IPS-NIHi11 (cell line): ENCODE data around the gene HOXA11.

Experiments used
- DNase-seq: peaks from one replicate; pipeline ENCODE4 v3.0.0; 2012; ENCODE audit warnings: mixed read lengths, low spot score

The HOXA11 gene

DNA sequence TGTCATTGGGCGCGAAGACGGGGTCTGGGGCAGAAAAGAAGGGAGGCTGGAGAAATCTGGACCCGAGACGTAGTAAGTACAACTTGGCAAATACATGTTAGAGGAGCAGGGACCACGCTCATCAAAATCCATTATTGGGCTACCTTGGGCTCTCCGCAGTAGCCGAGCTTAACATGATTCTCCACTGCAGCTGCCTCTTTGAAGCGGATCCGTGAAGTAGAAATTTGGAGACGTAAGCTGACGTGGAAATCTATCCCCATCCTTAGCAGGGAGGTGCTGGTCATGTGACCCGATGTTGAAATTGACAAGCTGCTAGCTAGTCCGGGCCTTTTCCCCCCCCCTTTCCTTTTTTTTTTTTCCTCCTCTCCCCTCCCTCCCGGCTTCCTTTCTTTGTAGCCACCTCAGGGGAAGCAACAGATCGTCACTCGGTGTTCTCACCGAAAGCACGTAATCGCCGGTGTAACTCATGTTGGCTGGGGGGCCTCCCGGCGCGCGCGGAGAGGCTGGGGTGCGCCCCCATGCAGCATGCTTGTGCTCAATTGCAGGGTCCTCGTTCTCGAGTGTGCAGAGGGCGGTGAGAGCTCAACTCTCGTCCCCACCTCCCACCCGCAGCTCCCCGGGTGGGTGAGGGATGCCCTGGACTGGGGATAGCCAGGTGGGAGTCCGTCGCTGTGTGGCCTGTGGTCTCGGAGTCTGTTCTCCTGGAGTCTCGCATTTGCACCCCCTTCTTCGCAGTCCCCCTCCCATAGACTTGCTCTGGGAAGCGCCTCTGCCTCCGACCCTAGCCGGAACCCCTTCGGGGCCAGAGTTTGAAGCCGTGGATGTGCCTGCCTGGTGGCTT, at the start of gene HOXA11:
Gene HOXA11 (minus strand): TSS at position 220 of the 841 bp plus-strand sequence. CDS start 88 bp downstream, at position 132.
- DNase-seq = no peak

DNA sequence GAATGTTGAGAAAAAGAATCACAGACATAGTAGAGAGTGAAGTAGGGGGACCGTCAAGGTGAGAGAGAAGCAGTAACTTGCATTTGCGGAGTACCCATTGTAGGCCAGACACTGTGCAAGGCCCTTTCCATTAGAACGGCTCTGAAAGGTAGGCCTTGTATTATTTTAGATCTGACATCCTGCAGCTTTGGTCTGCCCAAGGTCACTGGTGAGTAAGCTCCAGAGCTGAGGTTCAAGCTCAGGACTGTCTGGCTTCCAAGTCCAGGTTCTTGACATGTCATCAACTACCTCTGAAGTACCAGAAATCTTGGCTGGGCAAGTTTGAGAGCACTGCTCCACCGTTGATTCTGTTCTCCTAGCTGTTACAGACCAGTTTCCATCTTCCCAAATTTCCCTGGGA, 44.4 kb upstream of the HOXA11 start:
- no peak for DNase-seq

DNA sequence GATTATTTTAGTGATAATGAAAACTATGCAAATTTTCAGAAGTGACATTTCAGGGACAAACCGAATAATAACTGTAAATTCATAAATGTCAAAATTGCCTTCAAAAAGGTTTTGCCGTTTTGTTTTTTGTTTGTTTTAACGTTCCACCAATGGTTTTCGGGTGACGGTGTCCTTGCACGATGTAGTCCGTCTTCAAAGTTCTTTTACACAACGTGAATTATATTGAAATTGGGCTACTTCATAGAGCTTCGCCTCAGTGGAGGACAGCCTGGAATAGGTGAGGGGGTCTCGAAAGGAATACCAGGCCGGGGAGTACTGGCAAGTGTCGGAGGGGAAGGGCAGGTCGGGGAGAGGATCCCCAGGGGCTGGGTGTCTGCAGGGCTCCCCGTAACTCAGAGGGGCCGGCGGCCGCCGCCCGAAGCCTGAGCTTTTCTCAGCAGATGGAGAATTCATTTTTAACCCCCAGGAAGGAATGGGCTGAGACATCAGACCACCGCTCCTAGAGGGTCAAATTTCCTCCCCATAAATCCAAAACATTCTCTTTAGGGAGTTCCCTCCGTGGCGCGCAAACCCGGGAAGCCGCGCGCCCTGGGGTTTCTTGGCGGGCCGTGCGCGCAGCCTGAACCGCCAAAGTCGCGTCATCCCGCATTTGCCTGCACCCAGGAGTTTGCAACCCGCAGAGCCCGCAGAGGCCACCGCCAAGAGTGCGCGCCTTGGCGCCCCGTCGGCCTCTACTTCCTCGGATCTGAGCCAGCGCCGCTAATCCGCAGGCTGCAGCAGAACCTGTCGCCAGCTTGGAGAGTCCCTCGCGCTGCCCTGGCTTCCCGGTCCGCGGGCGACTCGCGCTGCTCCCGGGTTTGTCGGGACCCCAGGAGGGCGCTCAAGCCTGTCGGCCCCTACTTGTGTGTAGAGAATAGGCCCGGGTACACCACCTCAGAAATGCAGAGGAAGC, 40.2 kb upstream of the HOXA11 start:
- peak; percentile 62 for DNase-seq

DNA sequence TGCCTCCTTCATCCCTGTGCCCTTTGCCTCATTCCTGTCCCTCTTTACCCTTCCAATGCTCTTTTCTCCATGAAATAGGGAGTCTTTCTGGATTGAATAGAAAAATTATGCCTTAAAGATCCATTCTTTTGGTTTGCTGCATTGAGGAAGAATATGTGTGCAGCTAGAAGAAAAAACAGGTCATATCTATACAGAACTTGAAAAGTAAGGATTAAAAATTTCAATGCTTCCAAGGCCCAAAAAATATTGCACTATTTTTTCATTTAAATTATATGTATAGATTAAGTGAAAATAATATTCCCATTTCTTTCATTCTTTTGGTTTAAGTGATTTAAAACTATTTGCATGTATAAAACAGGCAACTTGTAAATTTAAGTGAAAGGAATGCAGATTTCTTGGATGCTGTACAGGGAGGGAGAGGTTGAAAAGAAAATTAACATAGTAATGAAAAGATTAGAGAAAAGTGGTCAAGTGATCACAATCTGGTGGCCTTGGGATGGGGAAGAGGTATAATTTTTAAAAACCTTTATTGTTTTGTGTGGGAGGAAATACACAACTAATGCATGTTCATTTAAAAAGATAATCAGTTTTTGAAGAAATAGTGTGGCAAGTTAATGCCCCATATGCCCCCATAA, 39.0 kb upstream of the HOXA11 start:
- DNase-seq = no peak

DNA sequence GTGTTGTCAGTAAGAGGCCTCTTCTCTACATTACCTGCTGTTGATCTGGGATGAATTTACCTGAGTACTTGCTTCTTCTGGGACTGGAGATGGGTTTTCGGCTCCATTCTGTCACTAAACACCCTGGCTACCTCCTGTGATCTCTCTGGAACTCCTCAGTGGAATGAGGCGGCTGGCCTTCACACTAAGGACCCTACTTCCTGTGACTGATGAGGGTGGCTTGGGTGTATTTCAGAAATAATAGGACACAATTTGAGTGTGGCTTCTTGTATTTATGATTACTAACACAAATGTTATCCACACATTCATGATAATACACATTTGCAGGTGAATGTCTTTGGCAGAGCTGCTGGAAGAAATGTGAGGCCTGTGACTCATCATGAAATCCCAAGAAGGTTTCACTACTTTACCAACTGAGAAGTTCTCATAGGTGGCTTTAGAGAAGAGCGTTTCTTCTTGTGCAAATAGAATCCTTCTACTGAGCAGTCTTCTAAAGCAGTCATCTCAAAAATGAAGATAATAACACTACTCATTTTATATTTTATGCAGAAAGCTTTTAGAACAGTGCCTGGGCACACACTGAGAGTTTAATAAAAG, 36.3 kb upstream of the HOXA11 start:
- DNase-seq = no peak

DNA sequence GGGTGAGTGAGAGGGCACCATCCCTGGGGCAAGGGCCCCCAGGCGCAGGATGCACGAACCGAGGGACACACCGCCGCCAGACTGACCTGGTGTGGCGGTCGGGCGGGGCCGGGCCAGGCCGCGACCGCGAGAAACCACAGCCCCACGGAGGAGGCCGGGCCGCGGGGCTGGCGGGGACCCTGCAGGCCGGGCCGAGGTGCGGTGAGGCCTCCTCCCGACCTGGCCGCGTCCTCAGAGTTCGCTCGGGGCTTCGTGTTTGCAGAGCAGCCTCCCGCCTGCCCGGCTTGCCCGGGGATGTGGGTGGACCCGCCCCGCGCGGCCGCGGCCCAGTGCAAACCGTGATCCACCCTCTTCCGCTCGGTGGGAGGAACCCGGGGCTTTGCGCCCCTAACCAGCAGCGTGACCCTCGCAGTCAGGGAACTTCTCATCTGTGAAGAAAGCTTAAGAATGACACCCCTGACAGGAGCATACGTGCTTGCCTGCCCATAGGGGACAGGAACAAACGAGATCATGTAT, 35.5 kb upstream of the HOXA11 start:
- DNase-seq = no peak

DNA sequence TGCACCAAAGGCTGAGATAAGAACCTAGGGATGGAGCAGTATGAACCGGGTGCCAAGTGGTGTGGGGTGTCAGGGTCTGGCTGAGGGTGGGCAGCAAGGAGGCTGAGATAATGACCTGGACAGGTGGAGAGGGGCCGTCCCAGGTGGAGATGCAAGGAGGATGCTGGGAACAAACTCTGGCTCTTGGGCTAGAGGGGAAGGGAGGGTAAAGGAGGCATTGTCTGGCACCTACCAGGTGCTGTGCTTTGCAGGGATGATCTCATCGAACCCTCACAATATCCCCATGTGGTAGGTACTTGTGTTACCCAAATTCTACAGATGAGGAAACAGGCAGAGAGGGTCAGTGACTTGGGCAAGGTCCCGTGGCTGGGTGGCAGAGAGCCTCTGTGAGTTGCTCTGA, 34.8 kb upstream of the HOXA11 start:
- no peak for DNase-seq

DNA sequence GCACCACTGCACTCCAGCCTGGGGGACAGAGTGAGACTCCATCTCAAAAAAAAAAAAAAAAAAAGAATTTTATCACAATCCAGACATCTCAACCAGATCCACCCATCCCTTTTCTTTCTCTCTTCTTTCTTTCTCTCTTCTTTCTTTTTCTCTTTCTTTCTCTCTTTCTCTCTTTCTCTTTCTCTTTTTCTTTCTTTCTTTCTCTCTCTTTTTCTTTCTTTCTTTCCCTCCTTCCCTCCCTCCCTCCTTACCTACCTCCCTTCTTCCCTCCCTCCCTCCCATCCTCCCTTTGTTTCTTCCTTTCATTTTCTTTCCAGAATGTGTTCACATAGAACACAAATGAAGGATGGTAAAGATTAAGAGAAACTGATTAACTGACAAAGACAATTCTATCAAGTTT, 32.9 kb upstream of the HOXA11 start:
- no peak for DNase-seq

DNA sequence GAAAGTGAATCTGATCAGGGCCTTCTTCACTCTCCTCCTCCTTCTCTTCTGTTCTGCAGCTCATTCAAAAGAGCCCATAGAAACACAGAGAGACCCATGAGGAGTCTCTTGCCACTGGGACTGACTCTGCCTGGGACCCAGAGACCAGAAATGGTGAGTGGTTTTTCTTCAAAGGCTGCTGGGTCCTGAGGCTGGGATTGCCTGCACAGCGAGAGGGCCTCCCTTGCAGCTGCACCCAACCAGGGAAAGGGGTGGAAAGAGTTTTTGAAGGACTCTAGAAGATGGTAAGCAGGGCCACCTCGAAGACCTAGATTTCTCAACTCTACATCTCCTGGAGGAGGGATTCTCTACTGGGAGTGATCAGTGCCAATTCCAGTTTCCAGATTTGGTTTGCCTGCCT, 30.3 kb upstream of the HOXA11 start:
- no peak for DNase-seq

DNA sequence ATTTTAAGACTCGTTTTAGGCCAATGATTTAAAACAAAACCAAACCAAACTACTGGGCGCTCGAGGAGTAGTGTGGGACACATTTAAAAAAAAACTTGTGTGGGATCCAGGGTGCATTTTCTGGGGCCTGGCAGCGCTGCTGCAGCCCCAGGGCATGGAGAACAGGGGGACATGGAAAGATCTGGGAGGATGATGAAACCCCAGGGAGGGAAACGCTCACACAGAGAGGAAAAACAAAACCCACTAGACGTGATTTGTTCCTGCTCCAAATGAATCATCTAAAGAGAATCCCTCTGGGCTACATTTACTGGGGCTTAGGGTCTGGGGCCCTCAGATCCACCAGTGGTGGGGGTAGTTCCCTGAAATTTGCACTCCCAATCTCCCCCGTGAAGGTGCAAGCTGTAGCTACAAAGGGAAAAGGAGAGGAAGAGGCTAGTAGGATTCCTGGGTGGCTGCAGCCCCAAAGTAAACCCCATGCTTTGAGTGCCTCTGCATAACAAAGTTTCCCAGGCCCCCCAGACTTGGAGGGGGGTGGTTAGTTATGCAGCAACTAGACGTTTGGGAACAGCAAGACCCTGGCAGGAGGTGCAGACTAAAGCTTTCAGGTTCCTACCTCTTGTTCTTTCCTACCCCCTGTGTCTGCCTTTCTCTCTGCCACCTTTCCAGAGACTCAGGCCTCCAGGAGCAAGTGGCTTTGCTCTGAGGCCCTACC, 29.4 kb upstream of the HOXA11 start:
- no peak for DNase-seq

DNA sequence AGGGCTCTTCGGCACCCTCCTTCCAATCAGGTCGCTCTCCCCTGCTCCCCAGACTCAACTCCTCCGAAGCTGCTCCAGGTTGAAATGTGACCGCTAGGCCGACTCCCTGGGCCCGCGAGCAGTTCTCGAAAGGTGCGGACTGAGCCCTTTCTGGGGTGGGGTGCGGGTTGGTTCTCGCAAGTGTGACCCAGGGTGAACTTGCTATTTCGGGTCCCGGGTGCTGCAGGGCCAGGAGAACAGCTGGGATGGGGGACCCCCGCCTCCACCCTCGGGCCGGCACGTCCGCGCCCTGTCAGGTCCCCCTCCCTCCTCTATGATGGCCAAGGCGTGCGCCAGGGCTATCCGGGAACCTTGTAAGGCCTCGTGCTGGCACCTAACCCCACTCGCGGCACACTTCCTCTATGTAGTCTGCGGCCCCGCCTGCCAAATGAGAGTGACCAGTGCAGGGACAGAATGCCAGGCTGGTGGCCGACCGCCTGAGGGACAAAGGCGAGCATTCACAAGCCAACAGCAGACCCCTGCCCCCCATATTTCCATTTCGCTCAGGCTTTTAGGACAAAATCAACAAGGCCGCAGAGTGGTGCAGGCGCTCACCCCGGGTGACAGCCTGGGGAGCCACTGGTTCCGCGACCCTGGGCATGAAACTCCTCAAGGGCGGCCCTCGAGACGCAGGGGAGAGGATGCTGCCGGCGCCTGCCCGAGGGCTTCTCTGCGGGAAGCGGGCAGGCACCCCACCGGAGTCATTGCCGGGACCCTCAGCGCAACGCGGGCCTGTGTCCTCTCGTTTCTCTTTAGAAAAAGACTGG, 28.6 kb upstream of the HOXA11 start:
- peak; percentile 27 for DNase-seq

DNA sequence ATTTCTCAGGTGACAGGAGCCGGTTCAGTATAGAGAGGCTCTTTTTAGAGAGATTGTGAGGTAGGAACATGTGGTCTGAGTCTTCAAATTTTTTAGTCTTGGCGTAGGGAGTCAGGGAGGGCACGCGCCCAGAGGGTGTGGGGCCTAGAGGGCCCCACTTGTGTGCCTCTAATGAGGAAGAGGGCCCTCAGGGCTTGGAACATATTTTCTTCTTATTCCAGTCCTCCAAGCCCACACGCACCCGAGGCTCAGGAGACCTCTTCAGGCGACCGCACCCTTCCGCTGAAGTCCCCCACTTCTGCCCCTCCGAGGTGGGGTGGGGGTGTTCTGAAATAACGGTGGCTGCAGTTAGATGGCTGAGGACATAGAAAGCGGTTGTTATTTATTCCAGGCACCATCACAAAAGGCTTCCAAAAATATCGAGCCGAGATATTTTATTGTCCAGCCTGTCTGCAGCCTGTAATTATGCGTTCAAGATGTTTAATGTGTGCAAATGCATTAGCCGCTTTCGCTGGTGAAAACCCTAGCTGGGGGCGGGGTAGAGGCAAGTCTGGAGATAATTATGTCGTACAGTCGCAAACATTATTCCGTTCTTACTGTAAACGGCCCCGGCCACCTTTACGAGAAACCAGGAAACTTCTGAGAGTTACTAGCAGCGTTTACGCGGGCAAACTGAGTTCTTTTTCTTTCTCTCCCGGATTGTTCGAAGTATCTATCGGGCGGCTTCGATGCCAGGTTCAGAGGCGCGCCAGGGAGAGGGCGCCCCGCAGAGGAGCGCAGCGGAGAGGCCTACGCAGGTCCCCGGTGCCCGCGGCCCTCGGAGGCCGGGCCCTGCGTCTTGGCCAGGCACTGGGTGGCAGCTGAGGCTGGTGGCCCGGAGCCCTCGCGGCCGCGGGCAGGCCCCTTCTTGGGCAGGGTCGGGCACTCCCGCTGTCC, 27.7 kb upstream of the HOXA11 start:
- DNase-seq = no peak

DNA sequence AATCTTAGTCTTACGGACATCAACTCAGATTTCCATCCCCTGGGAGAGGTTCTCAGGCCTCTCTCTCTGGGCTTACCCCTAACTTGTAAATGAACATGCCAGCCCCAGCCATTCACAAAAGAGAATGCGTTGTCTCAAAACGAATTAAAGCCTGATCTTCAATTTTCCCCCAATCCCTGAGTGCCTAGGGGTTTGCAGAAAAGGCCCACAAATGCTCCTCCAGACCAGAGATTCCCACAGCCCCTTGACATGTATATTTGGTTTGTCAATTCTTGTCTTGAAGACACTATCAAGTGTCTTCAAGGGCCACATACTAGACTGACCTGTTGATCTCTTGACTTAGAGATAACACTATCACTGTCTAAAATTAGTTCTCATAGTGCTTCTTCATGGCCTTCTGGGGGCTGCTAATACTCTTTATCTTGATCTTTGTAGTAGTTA, 26.8 kb upstream of the HOXA11 start:
- no peak for DNase-seq

DNA sequence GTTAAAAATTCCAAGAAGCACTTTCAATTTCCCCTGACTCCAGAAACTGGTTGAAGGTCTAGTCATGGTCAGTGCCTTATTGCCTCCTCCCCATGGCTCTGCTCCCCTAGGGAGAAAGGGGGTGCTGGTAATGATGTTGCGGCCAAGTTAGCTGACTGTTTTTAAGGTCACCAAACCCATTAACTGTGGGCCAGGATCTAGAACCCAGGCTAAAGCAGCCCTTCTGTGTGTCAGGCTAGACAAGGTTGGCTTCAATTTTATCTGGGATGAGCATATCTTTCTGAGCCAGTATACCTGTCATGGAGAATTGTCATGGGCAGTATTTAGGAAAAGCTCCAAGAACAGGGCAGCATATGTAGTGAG, 26.0 kb upstream of the HOXA11 start:
- DNase-seq = no peak

DNA sequence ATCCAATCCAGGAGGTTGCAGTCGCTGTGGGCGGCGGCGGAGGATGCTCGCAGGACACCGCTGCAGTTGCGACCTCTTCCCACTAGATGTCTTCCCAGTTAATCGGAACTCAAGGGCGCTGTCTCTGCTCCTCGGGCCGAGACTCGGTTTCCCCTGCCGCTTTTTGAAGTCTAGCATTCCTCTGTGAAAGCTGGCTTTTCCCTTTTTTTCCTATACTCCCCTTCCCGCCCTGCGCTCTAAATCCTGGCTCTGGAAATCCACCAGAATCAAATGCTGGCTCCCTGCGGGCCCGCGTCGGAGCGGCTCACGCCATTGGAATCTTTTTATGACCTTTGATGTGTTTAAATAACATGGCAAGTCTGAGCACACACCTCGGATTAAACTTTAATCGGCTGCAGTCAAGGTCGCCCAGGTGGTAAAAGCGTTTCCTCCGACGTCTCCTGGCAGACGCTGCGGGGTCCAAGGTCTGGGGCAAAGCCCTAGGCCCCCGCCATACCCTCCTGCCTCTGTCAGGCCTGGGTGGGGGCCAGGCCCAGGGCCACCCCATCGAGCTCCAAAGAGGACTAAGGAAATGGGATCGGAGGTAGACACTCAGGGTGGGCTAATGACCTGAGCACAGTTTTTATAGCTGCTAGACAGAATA, 25.5 kb upstream of the HOXA11 start:
- peak; percentile 73 for DNase-seq

DNA sequence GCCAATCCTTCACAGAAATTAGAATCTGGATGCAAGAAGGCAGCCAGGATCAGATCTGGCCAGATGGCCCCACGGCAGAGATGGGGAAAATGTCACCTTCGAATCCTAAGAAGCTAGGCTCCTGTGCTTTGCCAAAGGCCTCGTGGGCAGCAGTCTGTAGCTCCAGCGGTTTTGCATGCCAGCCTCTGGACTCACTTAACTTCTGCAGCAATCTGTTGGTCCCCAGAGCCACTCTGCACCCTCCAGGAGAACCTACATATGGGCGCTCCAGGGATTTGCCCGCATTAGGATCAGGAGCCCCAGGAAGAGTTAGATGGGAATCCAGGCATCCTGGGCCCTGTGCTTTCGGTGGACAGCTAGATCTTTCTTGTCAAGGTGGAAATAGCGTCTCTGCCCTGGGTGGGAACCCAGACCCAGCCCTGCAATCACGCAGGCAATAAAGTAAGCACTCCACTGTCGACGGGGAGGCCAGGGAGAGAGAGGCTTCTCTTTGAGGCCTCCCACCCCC, 25.0 kb upstream of the HOXA11 start:
- DNase-seq = no peak

DNA sequence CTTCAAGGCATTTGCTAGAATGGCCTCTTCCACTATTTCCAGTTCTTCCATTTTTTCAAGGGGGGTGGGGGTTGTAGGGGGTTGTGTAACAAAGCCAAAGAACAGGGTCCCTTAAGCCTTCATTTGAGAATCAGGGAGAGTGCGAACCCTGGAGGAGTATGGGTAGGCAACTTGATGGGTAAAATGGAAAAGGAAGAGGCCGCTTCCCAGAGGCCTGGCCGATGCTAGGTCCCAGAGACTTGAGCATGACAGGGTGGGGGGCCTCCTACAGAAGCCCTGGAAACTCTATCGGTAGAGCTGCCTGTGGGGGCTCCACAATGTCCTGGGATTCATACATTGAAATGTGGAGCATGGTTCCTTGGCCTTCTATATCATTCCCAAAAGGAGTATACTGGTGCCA, 24.0 kb upstream of the HOXA11 start:
- DNase-seq = no peak

DNA sequence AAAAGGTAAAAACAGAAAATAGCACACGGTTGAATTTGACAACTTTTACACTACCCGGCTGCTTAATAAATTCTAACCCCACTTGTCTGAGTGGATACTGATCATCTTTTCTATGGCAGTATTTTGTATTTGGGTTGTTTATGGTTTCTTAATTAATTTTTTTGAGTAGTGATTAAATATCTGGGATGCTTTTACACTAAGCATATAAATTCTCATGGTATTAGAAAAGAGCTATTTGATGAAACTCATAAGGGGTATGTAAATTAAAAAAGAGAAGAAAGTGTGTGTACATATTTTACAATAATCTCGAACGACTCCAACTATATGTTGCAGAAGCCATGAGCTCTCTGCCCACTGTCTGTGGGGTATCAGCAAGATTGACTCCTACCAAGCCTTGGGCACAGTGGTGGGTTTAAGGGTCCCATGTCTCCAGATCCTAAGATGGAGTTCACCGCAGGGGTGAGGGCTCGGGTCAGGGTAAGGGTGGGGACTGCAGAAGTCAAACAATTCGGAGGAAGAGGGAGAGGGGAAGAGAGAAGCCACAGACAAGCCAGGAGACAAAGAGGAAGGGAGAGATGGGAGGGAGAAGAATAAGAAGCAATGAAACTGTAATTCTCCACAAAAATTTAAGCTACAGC, 22.4 kb upstream of the HOXA11 start:
- DNase-seq = no peak
